ENCODE results near the gene EFNA3. TPM values are rescaled to one million over a fixed set of nuclear protein-coding genes. Genes with fewer than 3 reads are reported as not detected.
A peak's percentile ranks its signal among the peaks of the same experiment; 100 is the strongest.

The EFNA3 gene
- total and polyA plus RNA-seq, 9 of the 15 experiments (the other 6 are each of a cell fraction or from before 2014, with no cell fraction given) = 0.59 to 7.9 (median 4.7) TPM

DNA sequence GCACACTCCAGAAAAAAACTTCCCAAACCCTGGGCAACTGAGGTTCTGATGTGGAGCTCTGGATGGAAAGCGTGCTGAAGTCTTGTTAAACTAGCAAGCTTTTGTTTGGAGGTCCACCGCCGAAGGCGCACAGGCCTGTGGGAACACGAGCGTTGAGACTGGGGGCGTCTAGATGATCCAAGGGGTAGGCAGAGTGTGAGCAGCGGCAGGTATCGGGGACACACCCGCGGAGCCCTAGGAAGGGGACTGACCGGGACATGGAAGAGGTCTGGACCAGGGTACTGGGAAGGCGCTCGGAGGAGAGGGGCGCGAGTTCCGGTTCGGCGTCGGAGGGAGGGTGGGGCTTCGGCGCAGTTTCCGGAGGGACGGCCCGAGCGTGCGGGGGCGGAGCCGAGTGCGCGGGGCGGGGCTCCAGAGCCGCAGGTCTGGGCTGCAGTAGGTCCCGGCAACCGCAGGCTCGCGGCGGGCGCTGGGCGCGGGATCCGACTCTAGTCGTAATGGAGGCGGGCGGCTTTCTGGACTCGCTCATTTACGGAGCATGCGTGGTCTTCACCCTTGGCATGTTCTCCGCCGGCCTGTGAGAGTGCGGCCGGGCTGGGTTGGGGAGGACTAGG, 56.9 kb downstream of the EFNA3 start, which contains the start of gene SLC50A1 (continued):
- TF ChIP-seq KAT7 (CRISPR knock-in tag; IDR thresholded peaks at IDR 0.05; ENCODE audit: borderline replicate concordance) (peak; percentile 39; the same call in 1 of the 2 replicates), ARNT (IDR thresholded peaks at IDR 0.05) (peak in 1 of 2 experiments; percentile 69; a peak in 1 of 4 replicates), HDAC6 (IDR thresholded peaks at IDR 0.05; ENCODE audit: low read depth, low read length) (no peak), RBBP5 (IDR thresholded peaks at IDR 0.05; ENCODE audit: borderline replicate concordance, insufficient read depth, low read length, poor library complexity, severe bottlenecking) (peak; percentile 66), GMEB1 (CRISPR knock-in tag; IDR thresholded peaks at IDR 0.05) (peak; percentile 67; the same call in 1 of the 2 replicates), SRSF1 (IDR thresholded peaks at IDR 0.05; ENCODE audit: low read depth, low read length) (no peak), SMAD4 (CRISPR knock-in tag; conservative IDR thresholded peaks at IDR 0.05) (no peak), ATF7 (IDR thresholded peaks at IDR 0.05) (peak; percentile 67; the same call in 1 of the 2 replicates), HMGN3 (IDR thresholded peaks at IDR 0.05; ENCODE audit: borderline replicate concordance, extremely low read depth, insufficient read length, low read depth, low read length) (peak; percentile 83), MEF2D (tag; conservative IDR thresholded peaks at IDR 0.05; ENCODE audit: low read depth) (0 out of 2 replicates have a peak, but pooled peaks have one; percentile 39), HNRNPLL (IDR thresholded peaks at IDR 0.05; ENCODE audit: low read depth, low read length, poor library complexity, severe bottlenecking) (peak; percentile 97), CBX1 (IDR thresholded peaks at IDR 0.05; ENCODE audit: low read depth) (0 out of 2 replicates have a peak, but pooled peaks have one; percentile 39)
- TF ChIP-seq, protein P1, sequence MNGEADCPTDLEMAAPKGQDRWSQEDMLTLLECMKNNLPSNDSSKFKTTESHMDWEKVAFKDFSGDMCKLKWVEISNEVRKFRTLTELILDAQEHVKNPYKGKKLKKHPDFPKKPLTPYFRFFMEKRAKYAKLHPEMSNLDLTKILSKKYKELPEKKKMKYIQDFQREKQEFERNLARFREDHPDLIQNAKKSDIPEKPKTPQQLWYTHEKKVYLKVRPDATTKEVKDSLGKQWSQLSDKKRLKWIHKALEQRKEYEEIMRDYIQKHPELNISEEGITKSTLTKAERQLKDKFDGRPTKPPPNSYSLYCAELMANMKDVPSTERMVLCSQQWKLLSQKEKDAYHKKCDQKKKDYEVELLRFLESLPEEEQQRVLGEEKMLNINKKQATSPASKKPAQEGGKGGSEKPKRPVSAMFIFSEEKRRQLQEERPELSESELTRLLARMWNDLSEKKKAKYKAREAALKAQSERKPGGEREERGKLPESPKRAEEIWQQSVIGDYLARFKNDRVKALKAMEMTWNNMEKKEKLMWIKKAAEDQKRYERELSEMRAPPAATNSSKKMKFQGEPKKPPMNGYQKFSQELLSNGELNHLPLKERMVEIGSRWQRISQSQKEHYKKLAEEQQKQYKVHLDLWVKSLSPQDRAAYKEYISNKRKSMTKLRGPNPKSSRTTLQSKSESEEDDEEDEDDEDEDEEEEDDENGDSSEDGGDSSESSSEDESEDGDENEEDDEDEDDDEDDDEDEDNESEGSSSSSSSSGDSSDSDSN (IDR thresholded peaks at IDR 0.05; ENCODE audit: borderline replicate concordance in 1 of 2, low read depth in 2 of 2, low read length in 2 of 2) = 0 out of 4 replicates have a peak, but pooled peaks of 1 of the 2 experiments have one; percentile 35
- TF ChIP-seq, protein P2, sequence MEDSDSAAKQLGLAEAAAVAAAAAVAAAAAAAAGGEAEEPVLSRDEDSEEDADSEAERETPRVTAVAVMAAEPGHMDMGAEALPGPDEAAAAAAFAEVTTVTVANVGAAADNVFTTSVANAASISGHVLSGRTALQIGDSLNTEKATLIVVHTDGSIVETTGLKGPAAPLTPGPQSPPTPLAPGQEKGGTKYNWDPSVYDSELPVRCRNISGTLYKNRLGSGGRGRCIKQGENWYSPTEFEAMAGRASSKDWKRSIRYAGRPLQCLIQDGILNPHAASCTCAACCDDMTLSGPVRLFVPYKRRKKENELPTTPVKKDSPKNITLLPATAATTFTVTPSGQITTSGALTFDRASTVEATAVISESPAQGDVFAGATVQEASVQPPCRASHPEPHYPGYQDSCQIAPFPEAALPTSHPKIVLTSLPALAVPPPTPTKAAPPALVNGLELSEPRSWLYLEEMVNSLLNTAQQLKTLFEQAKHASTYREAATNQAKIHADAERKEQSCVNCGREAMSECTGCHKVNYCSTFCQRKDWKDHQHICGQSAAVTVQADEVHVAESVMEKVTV (CRISPR knock-in tag; IDR thresholded peaks at IDR 0.05) = peak; percentile 19; the same call in 1 of the 2 replicates
